H7 (cell line): Measurements from ENCODE around the gene PTX4. TPM values are rescaled to one million over a fixed set of nuclear protein-coding genes. Genes with fewer than 3 reads are reported as not detected.
A peak's percentile ranks its signal among the peaks of the same experiment; 100 is the strongest.
"Not testable (repeated sequence)": the region's sequence is repeated elsewhere in the genome, so short reads cannot be mapped to it uniquely, and the experiment has no call there.

Source experiments
- DNase-seq: peaks from one replicate; pipeline ENCODE4 v3.0.0; 2012
- H3K27me3 ChIP-seq: 2 replicates; pipeline ENCODE4 v1.6.0; 2011; ENCODE audit warnings: mild to moderate bottlenecking, low read length; ENCODE audit not compliant: control insufficient read depth, insufficient read depth
- H3K36me3 ChIP-seq: replicated peaks from 2 replicates; pipeline ENCODE4 v1.5.1; 2011; ENCODE audit warnings: low read length; ENCODE audit not compliant: control insufficient read depth, insufficient read depth
- H3K4me3 ChIP-seq: 2 replicates; pipeline ENCODE4 v1.5.1; 2011; ENCODE audit warnings: low read depth, mild to moderate bottlenecking, control low read depth, low read length, moderate library complexity; ENCODE audit not compliant: insufficient read depth
- total RNA-seq: library from RNA; depleted of rRNA; stranded (reverse); fragments of >200 nt; shearing (Covaris generic); gene quantifications from 2 replicates; pipeline ENCODE4 v1.2.3, GENCODE V29; 2014

Gene PTX4
- total RNA-seq, 1 experiment from 2014 or later: not detected

- Histone ChIP-seq H3K36me3 (no peaks in the 10 kb centered on the region), H3K4me3 (no peak overlapping the region), H3K27me3 (no peaks in the 10 kb centered on the region)
- no peak for DNase-seq
These were observed 616 bp downstream of the PTX4 start for GRCh38 chr16:1488054-1488601.

- DNase-seq: no peak
These were observed 1.2 kb downstream of the PTX4 start for GRCh38 chr16:1487395-1488053.

GRCh38 chr16:1486551-1487390, 2.0 kb downstream of the PTX4 start:
- DNase-seq: no peak
- Histone ChIP-seq H3K4me3 (no peak overlapping the region), H3K36me3 (no peaks in the 10 kb centered on the region), H3K27me3 (no peaks in the 10 kb centered on the region)

More at GRCh38 chr16:1487395-1488053, 1.2 kb downstream of the PTX4 start:
- no peak overlapping the region for H3K4me3 ChIP-seq
- H3K36me3 ChIP-seq: no peaks in the 10 kb centered on the region
- no peaks in the 10 kb centered on the region for H3K27me3 ChIP-seq

DNA sequence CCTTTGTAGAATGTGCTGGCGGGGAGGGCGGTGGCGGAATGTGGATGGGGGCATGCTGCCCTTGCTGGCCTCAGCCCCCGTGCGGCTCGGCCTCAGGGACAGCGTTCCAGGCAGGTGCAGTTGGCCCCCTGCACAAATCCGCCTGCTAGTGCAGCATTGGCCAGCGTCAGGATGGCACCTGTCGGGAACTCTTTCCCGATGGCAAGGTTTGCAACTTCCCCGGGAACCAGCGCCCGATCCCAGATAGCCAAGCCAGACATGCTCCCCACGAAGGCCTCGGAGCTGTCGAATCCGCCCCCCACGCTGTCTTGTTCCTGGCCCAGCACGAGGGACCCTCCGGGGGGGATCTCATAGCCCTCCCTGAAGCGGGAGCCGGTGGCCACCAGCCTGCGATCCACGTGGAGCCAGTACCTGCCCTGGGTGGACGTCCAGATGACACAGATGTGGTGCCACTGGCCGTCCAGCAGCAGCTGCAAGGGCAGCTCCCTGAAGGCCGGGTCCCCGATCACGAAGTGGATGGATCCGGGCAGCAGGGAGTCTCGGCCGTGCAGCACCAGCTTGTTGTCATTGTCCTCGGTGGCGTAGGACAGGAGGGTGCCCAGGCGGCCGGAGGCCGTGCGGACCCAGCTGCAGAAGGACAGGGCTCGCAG, 2.8 kb downstream of the PTX4 start:
- Histone ChIP-seq H3K36me3 (no peaks in the 10 kb centered on the region), H3K27me3 (no peaks in the 10 kb centered on the region), H3K4me3 (no peak overlapping the region)
- DNase-seq: no peak

DNA sequence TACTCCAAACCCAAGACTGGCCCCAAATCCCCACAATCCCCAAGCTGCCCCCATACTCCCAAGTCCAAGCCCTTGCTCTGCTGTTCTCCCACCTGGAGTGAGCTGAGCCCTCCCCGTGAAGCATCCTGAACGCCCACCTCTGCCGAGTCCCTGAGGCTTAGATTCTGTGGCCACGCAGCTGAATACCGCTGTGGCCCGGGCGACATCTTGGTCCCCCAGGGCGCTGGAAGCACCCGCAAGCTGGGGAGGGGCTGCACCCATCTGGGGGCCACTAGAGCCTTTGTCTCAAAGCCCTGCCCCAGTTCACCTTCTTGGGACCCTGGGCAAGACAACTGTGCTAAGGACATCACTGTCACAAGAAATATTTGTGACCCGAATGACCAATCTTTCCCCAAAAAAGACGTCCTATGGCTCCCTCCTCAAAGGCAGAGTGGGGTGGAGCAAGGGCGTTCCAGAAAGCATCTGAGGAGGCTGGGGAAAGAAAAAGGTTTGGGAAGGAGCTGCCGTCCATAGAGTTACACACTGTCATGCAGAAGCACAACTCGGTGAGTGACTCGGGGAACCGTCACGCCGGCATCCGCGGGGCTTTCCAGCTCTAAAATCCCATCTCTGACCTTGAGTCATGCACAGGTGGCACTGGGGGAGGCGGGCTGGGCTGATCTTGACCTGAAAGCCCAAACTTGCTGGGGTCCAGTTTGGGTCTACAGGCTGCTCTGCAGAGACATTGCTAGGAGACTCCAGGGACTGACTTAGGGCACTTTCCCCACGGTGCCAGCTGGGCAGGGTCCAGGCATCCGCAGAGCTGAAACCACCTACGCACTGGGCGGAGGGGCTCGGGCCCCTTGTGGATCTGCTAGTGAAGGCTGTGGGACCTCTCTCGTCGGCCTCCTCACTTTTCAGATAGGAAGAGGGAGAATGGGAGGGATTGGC, 6.6 kb downstream of the PTX4 start:
- DNase-seq: no peak
- Histone ChIP-seq H3K27me3 (no peaks in the 10 kb centered on the region), H3K4me3 (no peak overlapping the region), H3K36me3 (no peaks in the 10 kb centered on the region)

DNA sequence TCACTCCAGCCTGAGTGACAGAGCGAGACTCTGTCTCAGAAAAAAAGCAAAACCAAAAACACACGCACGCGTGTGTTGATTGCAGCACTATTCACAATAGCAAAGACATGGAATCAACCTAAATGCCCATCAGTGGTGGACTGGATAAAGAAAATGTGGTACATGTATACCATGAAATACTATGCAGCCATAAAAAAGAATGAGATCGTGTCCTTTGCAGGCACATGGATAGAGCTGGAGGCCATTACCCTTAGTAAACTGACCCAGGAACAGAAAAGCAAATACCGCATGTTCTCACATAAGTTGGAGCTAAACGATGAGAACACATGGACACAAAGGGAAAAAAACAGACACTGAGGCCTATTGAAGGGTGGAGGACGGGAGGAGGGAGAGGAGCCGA, 9.8 kb downstream of the PTX4 start:
- DNase-seq, H3K27me3 ChIP-seq: not testable (repeated sequence)

GRCh38 chr16:1477033-1477432, 11.7 kb downstream of the PTX4 start:
- H3K27me3 ChIP-seq: no peaks in the 10 kb centered on the region

More for the DNA sequence above, 9.8 kb downstream of the PTX4 start:
- H3K36me3 ChIP-seq, H3K4me3 ChIP-seq: not testable (repeated sequence)

DNA sequence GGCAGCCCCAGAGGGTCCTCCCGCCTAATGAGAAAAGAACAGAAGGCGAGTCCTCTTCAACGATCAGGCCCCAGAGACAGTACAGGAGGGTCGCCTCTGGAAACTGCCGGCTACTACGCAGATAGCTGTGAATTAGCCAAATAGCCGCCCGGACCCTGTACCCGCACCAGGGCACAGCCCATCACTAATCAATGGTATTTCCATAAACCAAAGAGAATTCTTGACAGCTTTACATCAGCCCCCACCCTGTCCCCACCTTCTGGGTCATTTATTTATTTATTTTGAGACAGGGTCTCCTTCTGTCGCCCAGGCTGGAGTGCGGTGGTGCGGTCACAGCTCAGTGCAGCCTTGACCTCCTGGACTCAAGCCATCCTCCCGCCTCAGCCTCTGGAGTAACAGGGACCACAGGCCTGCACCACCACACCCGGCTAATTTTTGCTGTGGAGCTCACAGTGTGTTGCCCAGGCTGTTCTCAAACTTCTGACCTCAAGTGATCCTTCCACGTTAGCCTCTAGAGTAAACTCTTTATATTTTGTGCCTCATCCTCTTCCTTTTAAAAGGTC, 13.1 kb downstream of the PTX4 start:
- no peaks in the 10 kb centered on the region for H3K27me3 ChIP-seq
- no peaks in the 10 kb centered on the region for H3K36me3 ChIP-seq
- peak overlapping the region; percentile 71 for H3K4me3 ChIP-seq
- no peak for DNase-seq

More at GRCh38 chr16:1477033-1477432, 11.7 kb downstream of the PTX4 start:
- no peak for DNase-seq
- no peaks in the 10 kb centered on the region for H3K36me3 ChIP-seq
- H3K4me3 ChIP-seq: no peak overlapping the region

GRCh38 chr16:1474796-1475551, 13.8 kb downstream of the PTX4 start, which contains the start of gene CLCN7:
CLCN7 (minus strand) TSS chr16:1475028; CDS start chr16:1474974, 54 bp downstream.
- Histone ChIP-seq H3K27me3 (no peaks in the 10 kb centered on the region), H3K4me3 (peak within 1 kb of the TSS; percentile 71), H3K36me3 (no peaks in the 10 kb centered on the region)
- peak; percentile 98 for DNase-seq

- peak; percentile 89 for DNase-seq
These were observed 14.5 kb downstream of the PTX4 start for GRCh38 chr16:1474082-1474795.

GRCh38 chr16:1472974-1473373, 15.8 kb downstream of the PTX4 start:
- H3K27me3 ChIP-seq: no peaks in the 10 kb centered on the region
- H3K36me3 ChIP-seq: no peaks in the 10 kb centered on the region
- no peak overlapping the region for H3K4me3 ChIP-seq

More at GRCh38 chr16:1474082-1474795, 14.5 kb downstream of the PTX4 start:
- H3K36me3 ChIP-seq: no peaks in the 10 kb centered on the region
- H3K4me3 ChIP-seq: peak overlapping the region; percentile 71
- no peaks in the 10 kb centered on the region for H3K27me3 ChIP-seq

DNA sequence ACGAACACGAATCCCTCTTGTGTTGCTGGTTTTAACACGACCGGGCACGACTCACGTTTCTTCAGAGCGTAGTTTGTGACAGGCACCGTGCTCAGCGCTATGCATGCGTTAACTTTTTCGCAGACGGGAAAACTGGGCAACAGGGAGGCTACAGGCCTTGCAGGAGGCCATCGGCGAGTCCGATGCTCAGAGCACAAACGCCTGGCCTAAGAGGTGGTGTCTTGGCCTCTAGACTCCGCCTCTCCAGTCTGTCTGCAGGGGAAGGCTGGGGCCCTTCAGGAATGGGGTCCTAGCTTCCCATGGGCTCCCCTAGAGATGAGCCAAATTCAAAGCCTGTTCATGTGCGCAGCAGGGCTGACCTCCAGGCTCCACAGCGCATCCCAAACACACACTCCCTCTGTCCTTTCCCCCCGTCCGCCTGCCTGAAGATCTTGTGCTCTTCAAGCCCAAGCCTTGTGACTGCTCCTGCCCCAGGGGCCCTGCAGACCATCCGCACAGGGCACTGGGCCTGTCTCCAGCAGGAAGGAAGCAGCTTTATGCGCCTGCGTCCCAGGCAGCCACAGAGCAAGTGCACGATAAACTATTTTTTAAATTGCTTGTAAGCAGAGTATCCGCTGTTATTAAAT, 17.1 kb downstream of the PTX4 start:
- Histone ChIP-seq H3K4me3 (no peak overlapping the region), H3K27me3 (no peaks in the 10 kb centered on the region), H3K36me3 (no peaks in the 10 kb centered on the region)
- DNase-seq: no peak

More at GRCh38 chr16:1472974-1473373, 15.8 kb downstream of the PTX4 start:
- DNase-seq: no peak
